ENCODE results near the gene CENPK.

DNA sequence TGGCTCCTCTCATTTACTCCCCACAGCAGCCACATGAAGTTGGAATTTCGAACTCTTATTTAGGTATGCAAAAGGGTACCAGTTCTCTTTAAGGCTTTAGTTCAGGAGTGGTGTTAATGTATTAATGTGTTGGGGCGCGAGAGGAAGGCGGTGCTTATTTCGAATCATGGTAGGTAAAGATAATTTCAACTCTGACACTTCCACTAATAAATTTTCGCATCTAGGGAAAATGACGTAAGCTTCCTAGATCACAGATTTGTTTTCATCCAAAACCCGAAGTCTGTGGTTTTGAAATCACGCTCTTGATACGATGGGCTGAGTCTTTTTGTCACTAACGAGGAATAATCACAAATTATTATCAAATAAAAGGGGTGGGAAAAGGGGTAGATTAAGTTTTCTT is 809 bp upstream of the CENPK start:
- TF ChIP-seq, protein P1, sequence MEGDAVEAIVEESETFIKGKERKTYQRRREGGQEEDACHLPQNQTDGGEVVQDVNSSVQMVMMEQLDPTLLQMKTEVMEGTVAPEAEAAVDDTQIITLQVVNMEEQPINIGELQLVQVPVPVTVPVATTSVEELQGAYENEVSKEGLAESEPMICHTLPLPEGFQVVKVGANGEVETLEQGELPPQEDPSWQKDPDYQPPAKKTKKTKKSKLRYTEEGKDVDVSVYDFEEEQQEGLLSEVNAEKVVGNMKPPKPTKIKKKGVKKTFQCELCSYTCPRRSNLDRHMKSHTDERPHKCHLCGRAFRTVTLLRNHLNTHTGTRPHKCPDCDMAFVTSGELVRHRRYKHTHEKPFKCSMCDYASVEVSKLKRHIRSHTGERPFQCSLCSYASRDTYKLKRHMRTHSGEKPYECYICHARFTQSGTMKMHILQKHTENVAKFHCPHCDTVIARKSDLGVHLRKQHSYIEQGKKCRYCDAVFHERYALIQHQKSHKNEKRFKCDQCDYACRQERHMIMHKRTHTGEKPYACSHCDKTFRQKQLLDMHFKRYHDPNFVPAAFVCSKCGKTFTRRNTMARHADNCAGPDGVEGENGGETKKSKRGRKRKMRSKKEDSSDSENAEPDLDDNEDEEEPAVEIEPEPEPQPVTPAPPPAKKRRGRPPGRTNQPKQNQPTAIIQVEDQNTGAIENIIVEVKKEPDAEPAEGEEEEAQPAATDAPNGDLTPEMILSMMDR (IDR thresholded peaks at IDR 0.05) = no peak
- TF ChIP-seq EZH2 (IDR thresholded peaks at IDR 0.05; ENCODE audit: borderline replicate concordance, insufficient read depth, low read depth, low read length, poor library complexity, severe bottlenecking) = no peak
